ENCODE results near the gene ITGA7. TPM values are rescaled to one million over a fixed set of nuclear protein-coding genes. Genes with fewer than 3 reads are reported as not detected.

Gene ITGA7
- total RNA-seq = 93.9 and 101 TPM in 2 replicates
- polyA plus RNA-seq = 32.9 and 39.5 TPM in 2 replicates

DNA sequence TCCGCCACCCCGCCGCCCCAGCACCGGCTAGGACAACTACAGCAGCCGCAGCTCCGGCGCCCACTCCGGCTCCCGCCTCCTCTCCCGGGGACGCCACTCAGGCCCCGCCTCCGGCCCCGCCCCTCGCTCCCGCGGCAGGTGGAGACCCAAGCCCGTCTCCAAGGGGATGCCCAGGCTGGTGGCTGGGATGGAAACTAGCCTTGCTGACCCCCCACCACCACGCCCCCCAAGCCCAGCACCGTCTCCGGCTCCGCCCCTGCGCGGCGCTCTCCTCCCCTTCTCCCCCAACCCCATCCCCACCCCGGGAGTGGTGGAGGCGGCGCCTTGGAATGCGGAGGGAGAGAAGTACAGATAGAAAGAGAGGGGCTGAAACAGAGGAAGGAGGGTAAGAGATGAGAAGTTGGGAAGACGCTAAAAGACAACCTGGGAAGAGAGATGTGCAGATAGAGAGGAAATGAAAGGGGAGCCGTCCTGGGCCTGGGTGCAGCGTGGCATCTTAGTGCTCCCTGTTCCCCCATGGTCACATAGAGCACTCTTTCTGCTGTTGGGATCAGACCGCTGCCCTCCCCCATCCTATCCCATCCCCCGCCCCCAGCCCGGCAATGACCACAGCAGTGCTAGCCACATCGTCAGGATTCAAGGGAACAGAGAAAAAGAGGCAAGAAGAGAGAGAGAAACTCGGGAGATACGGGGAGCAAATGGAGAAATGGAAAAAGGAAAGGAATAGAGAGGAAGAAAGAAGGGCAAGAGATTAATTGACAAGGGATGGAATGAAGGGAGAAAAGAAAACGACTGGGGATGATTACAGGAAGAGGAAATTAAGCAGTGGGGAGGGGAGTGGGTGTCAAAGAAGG, at the start of gene ITGA7:
TSS of gene ITGA7 (minus strand) at position 64 of the 854 bp plus-strand sequence. CDS start 222 bp downstream, outside the sequence.
- Histone ChIP-seq H3K4me3 (peak within 1 kb of the TSS; percentile 82), H3K27ac (peak within 1 kb of the TSS; percentile 85), H3K4me1 (ENCODE audit: low read depth) (peaks cover 63% of the 10 kb centered on the region), H3K9me3 (ENCODE audit: low read depth) (no peaks in the 10 kb centered on the region), H3K36me3 (no peaks in the 10 kb centered on the region), H3K27me3 (no peaks in the 10 kb centered on the region)
- peak in 1 of 2 donors; percentile 95 for DNase-seq (ENCODE audit: low read depth in 1 of 2, low spot score in 1 of 2)
- TF ChIP-seq, protein P1, sequence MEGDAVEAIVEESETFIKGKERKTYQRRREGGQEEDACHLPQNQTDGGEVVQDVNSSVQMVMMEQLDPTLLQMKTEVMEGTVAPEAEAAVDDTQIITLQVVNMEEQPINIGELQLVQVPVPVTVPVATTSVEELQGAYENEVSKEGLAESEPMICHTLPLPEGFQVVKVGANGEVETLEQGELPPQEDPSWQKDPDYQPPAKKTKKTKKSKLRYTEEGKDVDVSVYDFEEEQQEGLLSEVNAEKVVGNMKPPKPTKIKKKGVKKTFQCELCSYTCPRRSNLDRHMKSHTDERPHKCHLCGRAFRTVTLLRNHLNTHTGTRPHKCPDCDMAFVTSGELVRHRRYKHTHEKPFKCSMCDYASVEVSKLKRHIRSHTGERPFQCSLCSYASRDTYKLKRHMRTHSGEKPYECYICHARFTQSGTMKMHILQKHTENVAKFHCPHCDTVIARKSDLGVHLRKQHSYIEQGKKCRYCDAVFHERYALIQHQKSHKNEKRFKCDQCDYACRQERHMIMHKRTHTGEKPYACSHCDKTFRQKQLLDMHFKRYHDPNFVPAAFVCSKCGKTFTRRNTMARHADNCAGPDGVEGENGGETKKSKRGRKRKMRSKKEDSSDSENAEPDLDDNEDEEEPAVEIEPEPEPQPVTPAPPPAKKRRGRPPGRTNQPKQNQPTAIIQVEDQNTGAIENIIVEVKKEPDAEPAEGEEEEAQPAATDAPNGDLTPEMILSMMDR (IDR thresholded peaks at IDR 0.05; ENCODE audit: low read depth, low read length) = no peak

DNA sequence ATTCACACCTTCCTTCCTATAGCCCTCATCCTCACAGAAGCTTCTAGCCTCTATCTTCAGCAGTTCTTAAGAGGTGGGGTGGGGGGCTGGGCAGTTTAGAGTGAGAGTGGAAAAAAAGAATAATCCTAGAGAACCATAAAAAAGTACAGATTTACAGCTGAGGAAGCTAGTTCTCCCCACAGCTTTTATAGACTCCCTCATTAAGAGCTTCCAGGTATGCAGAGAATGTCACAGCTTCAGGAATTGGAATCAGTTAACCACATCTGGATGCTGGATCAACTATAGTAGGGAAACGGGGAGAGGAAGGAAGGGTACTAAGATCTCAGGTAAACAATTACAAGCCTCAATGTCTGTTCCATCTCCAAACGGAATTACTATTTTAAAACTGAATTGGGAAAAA, 47.5 kb upstream of the ITGA7 start:
- Histone ChIP-seq H3K27ac (peak overlapping the region; percentile 67), H3K4me3 (no peak overlapping the region), H3K27me3 (no peaks in the 10 kb centered on the region), H3K4me1 (ENCODE audit: low read depth) (peaks cover 14% of the 10 kb centered on the region), H3K36me3 (peaks cover 40% of the 10 kb centered on the region), H3K9me3 (ENCODE audit: low read depth) (no peaks in the 10 kb centered on the region)
- TF ChIP-seq, protein P1 (IDR thresholded peaks at IDR 0.05; ENCODE audit: low read depth, low read length) = no peak
- no peak for DNase-seq (ENCODE audit: low read depth in 1 of 2, low spot score in 1 of 2)

- H3K4me3 ChIP-seq = no peak overlapping the region
- H3K4me1 ChIP-seq (ENCODE audit: low read depth) = peaks cover 22% of the 10 kb centered on the region
- H3K36me3 ChIP-seq = peaks cover 20% of the 10 kb centered on the region
- no peaks in the 10 kb centered on the region for H3K27me3 ChIP-seq
- no peaks in the 10 kb centered on the region for H3K9me3 ChIP-seq (ENCODE audit: low read depth)
- TF ChIP-seq, protein P1 (IDR thresholded peaks at IDR 0.05; ENCODE audit: low read depth, low read length) = no peak
- DNase-seq (ENCODE audit: low read depth in 1 of 2, low spot score in 1 of 2) = no peak
- peak overlapping the region; percentile 92 for H3K27ac ChIP-seq
Observed at GRCh38 chr12:55748230-55748993, 40.7 kb upstream of the ITGA7 start.

- TF ChIP-seq, protein P1 (IDR thresholded peaks at IDR 0.05; ENCODE audit: low read depth, low read length) = no peak
- Histone ChIP-seq H3K36me3 (peaks cover 18% of the 10 kb centered on the region), H3K9me3 (ENCODE audit: low read depth) (no peaks in the 10 kb centered on the region), H3K4me1 (ENCODE audit: low read depth) (peaks cover 25% of the 10 kb centered on the region), H3K27ac (peak overlapping the region; percentile 92), H3K27me3 (no peaks in the 10 kb centered on the region), H3K4me3 (peak overlapping the region; percentile 53)
- DNase-seq (ENCODE audit: low read depth in 1 of 2, low spot score in 1 of 2) = no peak
Observed at GRCh38 chr12:55746913-55747231, 39.2 kb upstream of the ITGA7 start.

- Histone ChIP-seq H3K27ac (peak overlapping the region; percentile 92), H3K9me3 (ENCODE audit: low read depth) (no peaks in the 10 kb centered on the region), H3K4me3 (peak overlapping the region; percentile 53), H3K36me3 (peaks cover 13% of the 10 kb centered on the region), H3K4me1 (ENCODE audit: low read depth) (peaks cover 25% of the 10 kb centered on the region), H3K27me3 (no peaks in the 10 kb centered on the region)
- TF ChIP-seq, protein P1 (IDR thresholded peaks at IDR 0.05; ENCODE audit: low read depth, low read length) = no peak
- peak in 1 of 2 donors; percentile 38 for DNase-seq (ENCODE audit: low read depth in 1 of 2, low spot score in 1 of 2)
Observed at GRCh38 chr12:55746174-55746912, 38.6 kb upstream of the ITGA7 start.
